ENCODE measurements around the gene C6orf163.

C6orf163 gene

GRCh38 chr6:87346700-87347099 lies 2.1 kb downstream of the C6orf163 start:
- Histone ChIP-seq H4K20me1 (ENCODE audit: insufficient read depth, low read length) (no peaks in the 10 kb centered on the region), H3K9ac (ENCODE audit: low read depth, low read length) (no peak overlapping the region), H3K4me1 (ENCODE audit: insufficient read depth, low read length) (no peaks in the 10 kb centered on the region), H3K27ac (ENCODE audit: low read length) (no peak overlapping the region), H3K4me3 (ENCODE audit: low read depth in 1 of 2, low read length in 2 of 2) (no peak overlapping the region), H2AFZ (ENCODE audit: low read depth, low read length) (no peak overlapping the region), H3K27me3 (ENCODE audit: insufficient read depth, low read length, poor library complexity) (no peaks in the 10 kb centered on the region), H3K36me3 (ENCODE audit: insufficient read depth, low read length) (peaks cover 7% of the 10 kb centered on the region; the same call in 1 of the 2 replicates), H3K79me2 (ENCODE audit: insufficient read depth, low read length) (no peaks in the 10 kb centered on the region), H3K4me2 (ENCODE audit: insufficient read depth, low read length) (no peak overlapping the region), H3K9me3 (ENCODE audit: insufficient read depth, low read length, severe bottlenecking) (no peaks in the 10 kb centered on the region)
- TF ChIP-seq EZH2 (IDR thresholded peaks at IDR 0.05; ENCODE audit: borderline replicate concordance, low read depth, low read length, severe bottlenecking) = no peak
- TF ChIP-seq, protein P1, sequence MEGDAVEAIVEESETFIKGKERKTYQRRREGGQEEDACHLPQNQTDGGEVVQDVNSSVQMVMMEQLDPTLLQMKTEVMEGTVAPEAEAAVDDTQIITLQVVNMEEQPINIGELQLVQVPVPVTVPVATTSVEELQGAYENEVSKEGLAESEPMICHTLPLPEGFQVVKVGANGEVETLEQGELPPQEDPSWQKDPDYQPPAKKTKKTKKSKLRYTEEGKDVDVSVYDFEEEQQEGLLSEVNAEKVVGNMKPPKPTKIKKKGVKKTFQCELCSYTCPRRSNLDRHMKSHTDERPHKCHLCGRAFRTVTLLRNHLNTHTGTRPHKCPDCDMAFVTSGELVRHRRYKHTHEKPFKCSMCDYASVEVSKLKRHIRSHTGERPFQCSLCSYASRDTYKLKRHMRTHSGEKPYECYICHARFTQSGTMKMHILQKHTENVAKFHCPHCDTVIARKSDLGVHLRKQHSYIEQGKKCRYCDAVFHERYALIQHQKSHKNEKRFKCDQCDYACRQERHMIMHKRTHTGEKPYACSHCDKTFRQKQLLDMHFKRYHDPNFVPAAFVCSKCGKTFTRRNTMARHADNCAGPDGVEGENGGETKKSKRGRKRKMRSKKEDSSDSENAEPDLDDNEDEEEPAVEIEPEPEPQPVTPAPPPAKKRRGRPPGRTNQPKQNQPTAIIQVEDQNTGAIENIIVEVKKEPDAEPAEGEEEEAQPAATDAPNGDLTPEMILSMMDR (IDR thresholded peaks at IDR 0.05; ENCODE audit: borderline replicate concordance, extremely low read depth, low read length, poor library complexity, severe bottlenecking) = no peak
- DNase-seq = no peak
- no peak for ATAC-seq (ENCODE audit: insufficient read depth, low read depth)

DNA sequence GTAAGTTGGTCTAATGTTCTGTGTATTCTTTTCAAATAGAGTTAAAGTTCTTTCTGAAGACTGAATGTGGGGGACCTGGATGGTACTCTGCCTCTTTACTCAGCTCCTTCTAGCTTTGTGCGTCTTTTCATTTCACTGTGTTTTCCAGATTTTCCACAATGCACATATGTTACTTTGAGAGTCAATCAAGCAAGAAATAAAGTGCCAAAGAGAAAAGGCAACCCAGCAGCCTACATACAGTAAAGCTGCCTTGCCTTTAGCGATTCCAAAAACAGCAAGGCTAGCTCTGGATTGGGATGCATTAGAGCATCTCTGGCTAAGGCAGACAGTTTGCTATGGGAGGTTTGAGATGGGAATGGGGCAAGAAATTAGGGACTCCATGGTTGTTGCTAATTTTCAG lies 5.3 kb downstream of the C6orf163 start:
- no peaks in the 10 kb centered on the region for H3K27me3 ChIP-seq (ENCODE audit: insufficient read depth, low read length, poor library complexity)
- H3K4me3 ChIP-seq (ENCODE audit: low read depth in 1 of 2, low read length in 2 of 2) = no peak overlapping the region
- ATAC-seq (ENCODE audit: insufficient read depth, low read depth) (no peak), DNase-seq (no peak)
- no peak overlapping the region for H3K9ac ChIP-seq (ENCODE audit: low read depth, low read length)
- H3K4me2 ChIP-seq (ENCODE audit: insufficient read depth, low read length) = no peak overlapping the region
- no peaks in the 10 kb centered on the region for H3K79me2 ChIP-seq (ENCODE audit: insufficient read depth, low read length)
- no peaks in the 10 kb centered on the region for H4K20me1 ChIP-seq (ENCODE audit: insufficient read depth, low read length)
- no peaks in the 10 kb centered on the region for H3K9me3 ChIP-seq (ENCODE audit: insufficient read depth, low read length, severe bottlenecking)
- H3K27ac ChIP-seq (ENCODE audit: low read length) = no peak overlapping the region
- TF ChIP-seq, protein P1 (IDR thresholded peaks at IDR 0.05; ENCODE audit: borderline replicate concordance, extremely low read depth, low read length, poor library complexity, severe bottlenecking) = no peak
- no peak for TF ChIP-seq EZH2 (IDR thresholded peaks at IDR 0.05; ENCODE audit: borderline replicate concordance, low read depth, low read length, severe bottlenecking)
- no peaks in the 10 kb centered on the region for H3K36me3 ChIP-seq (ENCODE audit: insufficient read depth, low read length)
- no peak overlapping the region for H2AFZ ChIP-seq (ENCODE audit: low read depth, low read length)
- no peaks in the 10 kb centered on the region for H3K4me1 ChIP-seq (ENCODE audit: insufficient read depth, low read length)

DNA sequence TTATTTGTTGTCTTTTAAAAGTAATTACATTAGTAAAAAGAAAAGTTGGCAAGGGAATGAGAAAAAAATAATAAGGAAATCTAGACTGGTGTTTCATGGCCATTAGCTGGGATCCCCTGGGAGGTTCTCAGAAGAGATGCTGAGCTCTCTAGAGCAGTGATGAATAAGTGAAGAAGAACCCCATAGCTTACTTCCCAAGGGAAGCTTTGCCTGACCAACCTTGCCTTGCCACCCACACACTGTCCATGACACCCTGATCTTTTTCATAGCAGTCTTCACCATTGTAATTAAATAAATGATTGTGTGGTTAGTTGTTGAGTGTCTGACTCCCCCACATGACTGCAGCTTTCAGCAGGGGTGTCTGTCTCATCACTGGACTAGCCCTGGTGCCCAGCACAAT lies 5.9 kb downstream of the C6orf163 start:
- no peak overlapping the region for H3K9ac ChIP-seq (ENCODE audit: low read depth, low read length)
- no peaks in the 10 kb centered on the region for H3K27me3 ChIP-seq (ENCODE audit: insufficient read depth, low read length, poor library complexity)
- DNase-seq (no peak), ATAC-seq (ENCODE audit: insufficient read depth, low read depth) (no peak)
- H3K4me3 ChIP-seq (ENCODE audit: low read depth in 1 of 2, low read length in 2 of 2) = no peak overlapping the region
- H3K4me1 ChIP-seq (ENCODE audit: insufficient read depth, low read length) = no peaks in the 10 kb centered on the region
- no peaks in the 10 kb centered on the region for H4K20me1 ChIP-seq (ENCODE audit: insufficient read depth, low read length)
- no peak overlapping the region for H3K27ac ChIP-seq (ENCODE audit: low read length)
- no peaks in the 10 kb centered on the region for H3K9me3 ChIP-seq (ENCODE audit: insufficient read depth, low read length, severe bottlenecking)
- TF ChIP-seq, protein P1 (IDR thresholded peaks at IDR 0.05; ENCODE audit: borderline replicate concordance, extremely low read depth, low read length, poor library complexity, severe bottlenecking) = no peak
- no peak overlapping the region for H2AFZ ChIP-seq (ENCODE audit: low read depth, low read length)
- no peaks in the 10 kb centered on the region for H3K79me2 ChIP-seq (ENCODE audit: insufficient read depth, low read length)
- no peaks in the 10 kb centered on the region for H3K36me3 ChIP-seq (ENCODE audit: insufficient read depth, low read length)
- no peak overlapping the region for H3K4me2 ChIP-seq (ENCODE audit: insufficient read depth, low read length)

DNA sequence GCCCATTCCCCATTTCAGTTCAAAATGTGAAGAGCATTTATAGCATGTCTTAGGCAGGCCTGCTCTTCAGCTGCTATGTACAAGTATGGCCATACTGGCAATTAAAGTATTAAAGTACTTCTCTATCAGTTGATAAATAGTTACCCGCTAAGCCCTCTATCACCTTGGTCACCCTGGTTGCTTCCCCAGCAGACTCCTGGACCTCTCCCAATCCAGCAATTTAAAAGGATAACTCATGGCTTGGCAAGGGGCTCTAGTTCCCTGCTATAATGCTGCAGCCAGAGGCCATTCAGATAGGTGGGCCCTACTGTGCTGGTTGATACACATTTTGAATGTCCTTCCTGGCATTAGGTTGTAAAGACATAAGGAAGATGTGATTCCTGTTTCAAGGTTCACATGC lies 7.0 kb downstream of the C6orf163 start:
- DNase-seq (no peak), ATAC-seq (ENCODE audit: insufficient read depth, low read depth) (no peak)
- H3K27ac ChIP-seq (ENCODE audit: low read length) = no peak overlapping the region
- H3K36me3 ChIP-seq (ENCODE audit: insufficient read depth, low read length) = no peaks in the 10 kb centered on the region
- H3K27me3 ChIP-seq (ENCODE audit: insufficient read depth, low read length, poor library complexity) = no peaks in the 10 kb centered on the region
- no peaks in the 10 kb centered on the region for H3K9me3 ChIP-seq (ENCODE audit: insufficient read depth, low read length, severe bottlenecking)
- H3K4me2 ChIP-seq (ENCODE audit: insufficient read depth, low read length) = no peak overlapping the region
- H3K4me3 ChIP-seq (ENCODE audit: low read depth in 1 of 2, low read length in 2 of 2) = no peak overlapping the region
- H4K20me1 ChIP-seq (ENCODE audit: insufficient read depth, low read length) = no peaks in the 10 kb centered on the region
- no peaks in the 10 kb centered on the region for H3K79me2 ChIP-seq (ENCODE audit: insufficient read depth, low read length)
- no peak overlapping the region for H2AFZ ChIP-seq (ENCODE audit: low read depth, low read length)
- no peak overlapping the region for H3K9ac ChIP-seq (ENCODE audit: low read depth, low read length)
- TF ChIP-seq, protein P1 (IDR thresholded peaks at IDR 0.05; ENCODE audit: borderline replicate concordance, extremely low read depth, low read length, poor library complexity, severe bottlenecking) = no peak
- no peak for TF ChIP-seq EZH2 (IDR thresholded peaks at IDR 0.05; ENCODE audit: borderline replicate concordance, low read depth, low read length, severe bottlenecking)
- no peaks in the 10 kb centered on the region for H3K4me1 ChIP-seq (ENCODE audit: insufficient read depth, low read length)
